GM21515 (cell line): ENCODE measurements around the gene RBP5.

Experiments used
- ATAC-seq: cut with Tn5 transposase; IDR thresholded peaks from one replicate; pipeline ENCODE4 v1.9.1; 2021; ENCODE audit not compliant: unreplicated experiment

RBP5 gene

DNA sequence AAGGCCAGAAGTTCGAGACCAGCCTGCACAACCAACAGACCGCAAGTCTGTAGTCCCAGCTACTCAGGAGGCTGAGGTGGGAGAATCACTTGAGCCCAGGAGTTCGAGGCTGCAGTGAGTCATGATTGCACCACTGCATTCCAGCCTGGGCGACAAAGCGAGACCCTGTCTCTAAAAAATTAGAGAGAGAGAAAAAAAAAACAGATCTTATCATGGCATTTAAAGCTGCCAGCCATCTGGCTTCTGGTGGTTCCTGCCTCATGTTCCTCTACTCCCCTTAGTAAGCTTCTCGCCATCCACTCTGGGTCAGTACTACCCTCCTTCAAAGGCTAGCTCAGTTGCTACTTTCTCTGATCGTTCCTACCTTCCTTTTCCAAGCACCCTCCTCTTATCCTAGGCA, 17.5 kb upstream of the RBP5 start:
- no peak for ATAC-seq

DNA sequence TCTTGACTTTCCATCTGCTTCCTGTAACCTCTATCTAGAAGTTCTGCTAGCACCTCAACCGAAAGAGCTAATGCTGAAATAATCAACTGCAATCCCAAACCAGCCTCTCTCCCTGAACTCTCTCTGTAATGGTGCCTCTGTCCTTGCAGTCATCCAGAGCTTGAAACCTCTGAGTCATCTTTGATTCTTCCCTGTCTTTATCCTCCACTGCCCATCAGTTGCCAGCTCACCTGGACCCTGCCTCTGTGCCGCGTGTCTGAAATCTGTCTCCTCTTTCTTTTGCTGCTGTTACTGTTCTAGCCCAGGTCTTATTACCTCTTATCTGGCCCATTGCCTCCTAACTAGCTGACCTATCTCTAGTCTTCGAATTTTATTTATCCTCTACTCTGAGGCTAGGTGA, 17.0 kb upstream of the RBP5 start:
- no peak for ATAC-seq

DNA sequence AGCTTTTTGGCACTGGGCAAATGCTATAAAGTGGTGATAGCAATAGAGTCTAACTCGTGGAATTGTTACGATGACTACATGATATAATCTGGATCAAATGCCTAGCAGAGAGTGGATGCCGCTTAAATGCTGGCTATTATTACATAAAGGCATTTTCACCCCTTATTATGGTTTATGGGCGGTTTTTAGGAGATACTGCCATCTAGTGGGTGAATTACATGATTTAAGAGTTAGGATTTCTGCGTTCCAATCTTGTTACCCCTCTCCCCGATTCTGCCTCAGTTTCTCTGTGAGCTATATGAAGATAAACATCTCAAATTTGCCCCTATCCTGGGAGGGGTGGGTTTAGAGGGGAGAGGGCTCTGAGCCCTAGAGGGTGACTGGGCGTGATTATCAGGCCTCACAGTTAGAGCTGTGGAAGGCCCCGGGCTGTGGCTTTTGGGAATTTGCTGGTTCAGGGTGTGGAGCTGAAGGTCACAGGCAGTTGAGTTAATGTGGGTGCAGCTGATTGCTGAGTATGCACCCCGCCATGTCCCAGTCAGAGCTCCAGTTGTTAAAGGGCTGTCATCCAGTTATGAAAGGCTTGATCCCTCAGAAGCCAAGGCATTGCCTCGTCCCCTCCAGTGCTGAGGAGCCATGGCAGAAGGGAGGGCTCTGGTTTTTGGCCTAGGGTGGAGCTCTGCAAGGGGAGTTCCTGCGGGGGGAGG, 15.9 kb upstream of the RBP5 start:
- ATAC-seq, result no peak

DNA sequence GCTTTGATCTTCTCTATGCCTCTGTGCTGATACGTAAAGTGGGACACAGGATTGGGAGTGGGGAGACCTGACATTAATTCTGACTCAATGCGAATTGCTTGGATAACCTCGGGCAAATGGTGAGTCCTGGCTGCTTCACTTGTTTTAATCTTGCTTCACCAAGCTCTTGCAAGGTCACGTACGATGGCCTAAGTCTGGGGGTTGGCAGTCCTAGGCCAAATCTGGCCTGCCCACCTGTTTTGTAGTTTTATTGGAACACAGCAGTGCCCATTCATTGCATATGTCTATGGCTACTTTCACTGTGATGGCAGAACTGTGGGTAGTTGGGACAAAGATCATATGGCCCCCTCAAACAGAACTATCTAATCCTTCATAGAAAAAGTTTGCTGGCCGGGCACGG, 14.9 kb upstream of the RBP5 start:
- no peak for ATAC-seq

DNA sequence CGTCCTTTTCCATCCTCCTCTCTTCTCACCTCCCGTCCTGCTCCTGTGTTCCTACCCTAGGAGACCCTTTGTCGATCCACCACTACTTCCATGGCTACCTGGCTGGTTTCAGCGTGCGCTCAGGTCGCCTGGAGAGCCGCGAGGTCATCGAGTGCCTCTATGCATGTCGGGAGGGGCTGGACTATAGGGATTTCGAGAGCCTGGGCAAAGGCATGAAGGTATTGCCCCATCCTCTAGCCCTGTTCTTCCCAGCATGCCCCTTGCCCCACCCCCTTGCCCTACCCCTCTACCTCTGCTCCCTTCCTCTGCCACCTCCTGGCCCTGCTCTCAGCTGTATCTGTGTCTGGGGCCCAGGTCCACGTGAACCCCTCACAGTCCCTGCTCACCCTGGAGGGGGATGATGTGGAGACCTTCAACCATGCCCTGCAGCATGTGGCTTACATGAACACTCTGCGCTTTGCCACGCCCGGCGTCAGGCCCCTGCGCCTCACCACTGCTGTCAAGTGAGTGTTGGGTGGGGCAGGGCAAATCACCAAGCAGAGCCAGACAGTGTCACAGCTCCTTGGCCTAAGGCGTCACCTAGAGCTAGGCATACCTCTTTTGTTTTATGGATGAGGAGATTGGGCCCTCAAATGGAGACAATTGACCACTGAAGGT, 14.2 kb upstream of the RBP5 start:
- ATAC-seq, result no peak

DNA sequence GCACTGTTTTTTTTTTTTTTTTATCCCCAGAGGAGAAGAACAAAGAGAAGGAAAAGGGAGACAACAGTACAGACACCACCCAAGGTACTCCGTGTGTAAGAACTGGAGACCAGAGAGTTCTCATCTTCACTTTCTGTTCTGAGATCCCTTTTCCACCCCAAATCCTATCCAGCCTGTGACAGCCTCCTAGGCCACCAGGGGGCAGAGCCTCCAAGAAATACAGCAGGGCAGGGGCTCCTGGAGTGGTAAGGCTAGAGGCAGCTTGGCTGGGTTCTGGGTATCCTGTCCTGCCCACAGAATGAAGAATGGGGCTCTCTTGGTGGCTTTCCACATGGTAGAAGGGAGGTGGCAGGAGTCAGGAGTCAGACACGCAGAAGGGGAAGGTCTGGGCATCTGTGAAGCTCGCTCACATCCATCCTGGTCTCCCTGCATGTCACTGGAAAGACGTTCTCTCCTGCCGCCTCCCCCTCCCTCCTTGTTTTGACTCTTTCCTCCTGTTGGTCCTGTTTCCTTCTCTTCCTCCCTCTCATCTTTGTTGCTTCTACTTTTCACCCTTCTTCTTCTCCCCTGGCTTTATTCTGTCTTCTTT, 13.5 kb upstream of the RBP5 start:
- no peak for ATAC-seq

DNA sequence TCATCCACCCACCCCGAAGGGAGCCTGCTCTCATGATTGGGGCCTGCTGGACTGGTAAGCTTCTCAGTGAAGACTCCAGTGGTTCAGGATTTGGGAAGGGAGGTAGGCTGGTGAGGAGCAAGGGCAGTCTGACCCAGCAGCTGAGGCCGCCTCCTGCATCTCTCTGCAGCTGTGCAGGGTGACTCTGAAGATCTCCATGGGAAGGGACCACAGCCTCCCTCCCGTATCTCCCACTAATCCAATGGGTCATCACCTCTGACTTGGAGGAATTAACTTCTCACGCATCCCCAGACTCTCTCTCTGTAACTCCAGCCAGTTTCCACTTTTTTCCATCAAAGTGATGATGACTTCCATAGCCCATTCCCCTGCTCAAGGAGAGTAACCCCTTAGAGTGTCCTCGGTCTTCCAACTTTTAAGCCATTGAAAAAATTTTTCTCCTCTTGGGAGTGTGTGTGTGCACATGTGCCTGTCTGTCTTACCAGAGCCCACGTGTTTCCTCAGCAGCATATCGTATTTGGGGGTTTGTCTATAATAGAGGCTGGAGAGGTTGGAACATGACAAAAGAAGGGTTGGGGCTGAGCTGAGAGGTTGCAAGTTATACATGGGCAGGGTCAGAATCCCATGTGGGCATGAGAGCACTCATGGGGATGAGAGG, 12.8 kb upstream of the RBP5 start:
- ATAC-seq, result no peak

DNA sequence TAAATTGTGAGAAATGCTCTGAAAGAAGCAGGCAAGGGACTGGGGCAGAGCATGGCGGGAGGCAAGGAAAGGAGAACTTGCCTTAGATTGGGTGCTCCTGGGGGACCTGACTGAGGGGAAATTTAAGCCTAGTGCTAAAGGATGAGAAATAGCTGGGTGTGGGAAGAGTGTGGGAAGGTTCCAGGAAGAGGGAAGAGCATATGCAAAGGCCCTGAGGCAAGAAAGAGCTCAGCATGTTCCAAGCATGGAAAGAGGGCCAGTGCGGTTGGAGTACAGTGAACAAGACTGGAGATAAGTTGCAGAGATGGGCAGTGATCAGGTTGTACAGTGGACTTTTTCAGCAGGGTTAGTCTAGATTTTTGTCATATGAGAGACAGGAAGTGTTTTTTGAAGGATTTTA, 10.5 kb upstream of the RBP5 start:
- no peak for ATAC-seq

DNA sequence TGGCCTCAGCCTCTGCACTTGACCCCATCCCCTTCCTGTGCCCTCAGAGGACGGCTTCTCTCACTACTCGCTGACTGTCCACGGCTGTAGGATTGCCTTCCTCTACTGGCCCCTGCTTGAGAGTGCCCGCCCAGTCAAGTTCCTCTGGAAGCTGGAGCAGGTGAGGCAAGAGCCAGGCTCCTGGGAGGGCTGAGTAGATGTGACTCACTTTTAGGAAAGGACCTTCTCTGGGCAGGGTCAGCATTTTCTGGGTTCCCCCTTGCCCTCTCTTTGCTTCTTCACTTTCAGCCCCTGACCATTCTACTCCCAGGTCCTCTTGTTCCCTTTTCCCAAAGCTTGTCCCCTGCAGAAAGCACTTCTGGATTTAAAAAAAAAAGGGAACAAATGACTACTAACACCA, 9.2 kb upstream of the RBP5 start:
- no peak for ATAC-seq

DNA sequence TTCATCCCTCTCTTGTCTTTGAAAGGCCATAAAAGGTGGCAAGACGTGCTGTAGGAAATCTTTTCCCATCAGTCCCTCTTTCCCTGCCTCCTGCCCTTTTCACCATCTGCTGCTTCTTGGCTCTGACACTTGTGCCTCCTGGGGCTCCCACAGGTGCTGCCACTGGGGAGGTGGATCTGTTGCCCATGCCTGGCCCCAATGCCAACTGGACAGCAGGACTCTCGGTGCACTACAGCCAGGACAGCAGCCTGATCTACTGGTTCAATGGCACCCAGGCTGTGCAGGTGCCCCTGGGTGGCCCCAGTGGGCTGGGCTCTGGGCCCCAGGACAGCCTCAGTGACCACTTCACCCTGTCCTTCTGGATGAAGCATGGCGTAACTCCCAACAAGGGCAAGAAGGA, 8.0 kb upstream of the RBP5 start:
- no peak for ATAC-seq

DNA sequence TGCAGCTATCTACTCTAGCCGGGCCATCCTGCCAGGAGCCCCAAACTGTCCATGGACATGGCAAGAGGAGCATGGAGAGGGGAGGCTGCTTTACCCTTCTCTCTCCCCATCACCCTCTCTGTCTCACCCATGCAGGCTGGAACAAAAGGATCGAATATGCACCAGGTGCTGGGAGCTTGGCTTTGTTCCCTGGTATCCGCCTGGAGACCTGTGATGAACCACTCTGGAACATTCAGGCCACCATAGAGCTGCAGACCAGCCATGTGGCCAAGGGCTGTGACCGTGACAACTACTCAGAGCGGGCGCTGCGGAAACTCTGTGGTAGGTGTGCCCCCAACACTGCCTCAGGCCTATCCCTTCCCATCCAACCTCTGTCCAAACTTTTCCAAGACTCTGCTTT, 7.4 kb upstream of the RBP5 start:
- no peak for ATAC-seq

DNA sequence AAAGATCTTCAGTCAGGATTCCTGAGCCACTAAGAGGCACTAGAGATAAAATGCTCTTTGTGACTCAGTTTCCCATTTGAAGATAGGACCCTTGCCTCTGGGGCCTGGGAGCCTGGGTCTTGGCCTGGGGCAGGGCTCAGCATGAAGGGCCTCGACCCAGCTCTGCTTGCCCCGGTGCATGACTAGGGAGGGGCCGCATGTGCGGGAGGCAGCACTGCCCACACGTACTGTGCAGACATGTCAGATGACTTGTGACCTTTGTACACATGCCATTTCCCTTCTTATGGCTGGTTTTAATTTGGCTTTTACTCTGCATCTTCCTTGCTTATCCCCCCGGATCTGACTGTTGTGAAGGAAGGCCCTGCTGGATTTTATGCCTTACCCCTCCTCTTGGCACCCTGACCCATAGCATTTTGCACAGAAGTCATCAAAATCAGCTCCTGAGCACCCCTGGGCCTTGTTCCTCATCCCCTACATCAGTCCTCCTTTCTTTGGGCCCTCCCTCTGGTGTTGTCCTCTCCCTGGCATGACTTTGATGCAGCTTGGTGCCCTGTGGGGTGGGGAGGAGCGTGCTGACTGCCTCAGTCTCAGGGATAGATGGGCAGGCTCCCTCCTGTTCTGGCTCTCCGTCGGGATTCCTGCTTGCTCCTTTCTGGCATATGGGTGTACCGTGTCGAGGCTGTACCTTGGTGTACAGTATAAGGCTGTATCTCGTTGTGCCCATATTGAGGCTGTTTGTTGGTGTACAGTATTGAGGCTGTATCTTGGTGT, 5.9 kb upstream of the RBP5 start:
- no peak for ATAC-seq

DNA sequence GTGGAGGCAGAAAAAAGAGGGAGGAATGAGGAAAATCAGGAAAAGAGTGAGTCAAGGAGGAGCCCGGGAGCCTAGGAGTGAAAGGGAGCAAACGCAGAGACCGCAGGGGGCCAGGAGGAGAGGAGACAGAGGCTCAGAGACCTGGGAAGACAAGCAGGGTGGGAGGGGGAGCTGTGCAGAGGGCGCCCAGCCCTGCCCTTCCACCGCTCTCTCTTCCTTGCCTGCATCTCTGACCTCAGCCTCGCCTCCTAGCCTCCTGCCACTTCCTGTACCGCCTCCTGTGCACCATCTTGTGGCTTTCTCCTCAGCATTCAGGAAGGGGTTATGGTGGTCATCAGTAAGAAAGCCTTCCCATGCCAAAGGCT, 2.8 kb upstream of the RBP5 start:
- no peak for ATAC-seq

DNA sequence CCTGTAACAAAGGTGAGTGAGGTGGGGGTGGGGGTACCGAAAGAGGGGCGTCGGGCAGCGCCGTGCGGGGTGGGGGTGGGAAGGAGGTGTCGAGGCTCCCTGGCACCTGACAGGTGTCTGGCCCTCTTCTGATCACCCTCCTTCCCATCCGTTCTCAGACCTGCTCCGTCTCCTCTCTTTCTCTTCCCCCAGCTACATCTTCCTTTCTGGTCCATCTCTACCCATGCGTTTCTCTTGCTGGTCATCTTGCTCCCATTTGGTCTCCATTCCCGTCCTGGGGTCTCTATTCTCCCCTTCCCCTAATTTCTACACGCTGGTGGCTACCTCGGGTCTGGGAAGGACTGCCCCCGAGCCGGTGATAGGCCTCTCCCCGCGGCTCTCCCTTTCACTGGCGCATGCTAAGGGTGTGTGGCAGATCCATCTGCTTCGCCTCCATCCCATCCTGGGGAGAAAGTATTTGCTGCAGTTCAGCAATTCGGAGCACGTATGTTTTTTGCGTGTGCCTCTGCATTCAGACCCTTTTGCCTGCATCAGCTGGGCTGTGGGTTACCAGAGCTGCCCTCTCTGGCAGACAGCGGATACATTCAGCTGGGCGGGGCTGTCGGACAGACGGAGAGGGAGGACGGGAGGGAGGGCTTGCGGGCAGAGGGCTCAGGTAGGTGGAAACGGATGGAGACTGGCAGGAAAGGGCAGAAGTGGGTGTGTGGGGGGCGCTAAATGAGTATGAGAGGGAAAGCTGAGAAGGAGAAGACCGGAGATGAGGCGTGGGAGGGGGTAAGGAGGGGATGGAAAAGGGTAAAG, 2.2 kb upstream of the RBP5 start:
- ATAC-seq, result no peak

DNA sequence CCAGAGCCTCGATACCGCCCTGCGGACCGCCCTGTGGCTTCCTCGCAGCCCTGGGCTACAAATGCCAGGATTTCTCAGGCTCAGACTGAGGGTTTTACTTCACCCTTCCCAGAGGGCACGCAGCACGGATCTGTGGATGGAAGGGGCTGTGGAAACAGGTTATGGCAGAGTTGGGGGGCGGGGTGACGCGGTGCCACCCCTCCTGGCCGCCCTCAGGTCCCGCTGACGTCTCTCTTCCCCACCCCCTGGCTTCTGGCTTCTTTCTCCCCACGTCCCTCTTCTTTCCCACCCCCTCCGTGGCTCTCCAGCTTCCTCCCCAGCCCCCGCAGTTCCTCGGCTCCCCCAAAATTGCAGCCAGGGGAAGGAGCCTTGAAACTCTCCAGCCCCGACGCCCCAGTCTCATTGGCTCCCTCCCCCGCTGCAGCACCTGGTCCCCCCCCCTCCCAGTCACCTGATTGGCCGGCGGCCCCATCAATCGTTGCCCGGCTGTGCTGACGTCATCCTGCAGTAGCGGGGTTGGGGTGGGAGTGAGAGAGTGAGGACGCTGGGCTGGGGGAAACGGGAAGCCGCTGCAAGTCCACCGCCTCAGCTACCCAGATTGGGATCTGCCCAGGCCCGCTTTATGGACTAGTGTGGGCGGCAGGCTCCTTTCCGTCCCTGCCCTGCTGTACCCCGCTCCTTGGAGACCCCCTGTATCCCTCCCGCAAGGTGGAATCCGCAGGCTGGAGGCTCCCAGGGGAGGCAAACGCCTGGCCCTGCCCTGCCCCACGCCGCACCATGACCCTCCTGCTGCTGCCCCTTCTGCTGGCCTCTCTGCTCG, 1.4 kb upstream of the RBP5 start, which contains the start of gene CLSTN3:
Gene CLSTN3 (plus strand): TSS at position 500 of the 820 bp plus-strand sequence. CDS start 278 bp downstream, at position 778.
- peak; percentile 68 for ATAC-seq

DNA sequence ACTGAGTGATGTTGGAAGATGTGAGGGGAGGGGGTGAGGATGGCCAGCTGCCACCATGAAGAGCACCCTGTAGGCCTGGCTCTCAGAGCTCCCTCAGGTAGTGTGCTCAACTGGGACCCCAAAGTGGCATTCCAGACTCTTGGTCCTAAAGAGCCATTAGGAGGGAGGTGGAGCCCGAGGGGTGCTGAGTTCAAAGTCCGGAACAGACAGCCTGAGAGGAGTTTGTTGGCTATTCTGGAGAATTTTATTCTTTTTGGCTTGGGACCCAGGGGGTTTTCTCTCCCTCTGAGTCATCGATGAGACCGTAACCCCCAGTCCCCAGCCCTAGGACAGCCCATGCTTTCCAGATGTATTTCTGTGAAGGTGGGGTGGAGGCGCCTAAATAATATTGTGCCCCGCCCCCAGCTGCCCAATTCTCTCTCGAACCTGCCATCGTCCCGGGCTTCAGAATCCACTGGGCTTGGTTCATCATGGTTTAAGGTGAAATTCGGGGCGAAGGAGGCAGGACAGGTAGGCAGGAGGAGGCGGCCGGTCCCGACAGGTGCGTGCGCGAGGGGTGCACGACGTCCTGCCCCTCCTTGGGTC, 690 bp upstream of the RBP5 start:
- no peak for ATAC-seq

DNA sequence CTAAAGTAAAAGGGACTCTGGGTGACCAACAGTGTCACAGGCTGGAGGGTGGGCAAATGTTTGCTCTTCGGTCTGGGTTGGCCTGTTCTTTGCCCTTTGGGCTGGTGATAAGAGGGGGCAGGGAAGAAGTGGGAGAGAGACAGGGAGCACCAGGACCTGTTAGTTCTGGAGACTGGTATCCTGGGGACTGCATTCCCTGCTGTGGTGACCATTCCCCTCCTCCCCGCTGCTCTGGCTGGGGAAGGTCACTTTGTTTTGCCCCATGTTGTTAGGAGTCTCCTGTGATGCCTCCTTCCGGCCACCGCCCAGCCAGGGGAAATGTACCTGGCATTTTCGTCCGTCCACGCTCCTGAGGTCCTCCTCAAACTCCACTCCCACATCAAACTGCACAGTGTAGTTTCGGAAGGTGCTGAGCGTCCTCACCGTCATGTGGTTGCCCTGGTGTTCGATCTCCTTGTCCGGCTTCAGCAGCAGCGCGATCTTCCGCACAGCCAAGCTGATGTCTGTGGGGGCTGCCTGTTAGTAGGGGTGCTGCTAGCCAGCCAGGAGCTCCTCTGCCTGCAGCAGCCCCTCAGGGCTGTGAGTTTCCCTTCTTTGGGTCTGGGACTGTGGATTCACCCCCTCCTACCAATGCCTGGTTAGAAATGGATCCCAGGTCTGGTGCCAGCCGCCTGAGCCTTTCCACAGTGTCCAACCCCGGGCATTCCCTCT, 618 bp downstream of the RBP5 start:
- no peak for ATAC-seq

DNA sequence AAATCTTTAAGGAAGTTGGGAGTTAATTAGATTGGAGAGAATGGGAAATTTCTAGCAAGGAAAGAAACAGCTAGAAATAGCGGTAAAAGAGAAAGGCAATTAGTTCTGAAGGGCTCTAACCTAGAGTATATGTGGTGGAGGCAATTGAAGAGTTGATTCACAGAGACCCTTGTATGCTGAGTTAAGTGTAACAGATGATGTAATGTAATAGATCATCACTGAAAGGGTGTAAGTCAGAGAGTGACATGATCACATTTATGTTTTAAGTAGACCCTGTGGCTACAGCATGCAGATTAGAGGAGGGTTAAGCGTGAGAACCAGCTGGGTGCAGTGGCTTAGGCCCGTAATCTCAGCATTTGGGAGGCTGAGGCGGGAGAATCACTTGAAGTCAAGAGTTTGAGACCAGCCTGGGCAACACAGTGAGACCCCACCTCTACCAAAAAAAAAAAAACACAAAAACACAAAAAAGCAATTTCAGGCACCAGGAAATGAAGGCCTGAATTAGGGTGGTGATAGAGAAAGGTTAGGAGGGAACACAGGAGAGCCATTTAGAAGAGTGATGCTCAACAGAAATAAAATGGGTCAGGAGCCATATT, 3.0 kb downstream of the RBP5 start:
- no peak for ATAC-seq
